K562 (cell line): ENCODE results near the gene IZUMO4. TPM values are rescaled to one million over a fixed set of nuclear protein-coding genes. Genes with fewer than 3 reads are reported as not detected.

ENCODE experiments used
- KDM4B ChIP-seq, 2 experiments: fragments of 450-650 bp in 1 of 2; sonication (generic) in 1 of 2; IDR thresholded peaks; 2 replicates each; pipeline ENCODE4 v1.6.1; 2016 to 2017; ENCODE audit warnings: borderline replicate concordance in 2 of 2, antibody characterized with exemption in 1 of 2, low read depth in 1 of 2, mild to moderate bottlenecking in 1 of 2
- PHTF2 ChIP-seq: fragments of 250-450 bp; sonication (Bioruptor Pico); IDR thresholded peaks from 2 replicates; pipeline ENCODE4 v1.5.0; 2021; ENCODE audit warnings: mild to moderate bottlenecking
- POU5F1 ChIP-seq: fragments of 150-350 bp; IDR thresholded peaks from 2 replicates; pipeline ENCODE4 v1.6.1; 2014; ENCODE audit warnings: borderline replicate concordance, low read length, low read depth, mild to moderate bottlenecking; ENCODE audit not compliant: partially characterized antibody
- SRSF7 ChIP-seq: fragments of 200-400 bp; formaldehyde crosslinking; optimal IDR thresholded peaks from 2 replicates; pipeline ENCODE3; 2017; ENCODE audit warnings: mild to moderate bottlenecking, low read depth, low read length
- ZNF778 ChIP-seq: fragments of 450-650 bp; formaldehyde crosslinking; IDR thresholded peaks from 2 replicates; pipeline ENCODE4 v1.4.0; 2020; ENCODE audit warnings: mild to moderate bottlenecking, moderate library complexity
- polyA plus RNA-seq, 8 experiments: library from polyadenylated mRNA; depleted of rRNA in 4 of 8; stranded (reverse) in 5 of 8; unstranded in 3 of 8; fragments of >200 nt; fragmentation: Nextera tagmentation in 2 of 8; fragmentation: Illumina TruSeq in 1 of 8; extraction: Ambion mirVana in 2 of 8; extraction: Trizol in 1 of 8; gene quantifications; 2 replicates each; pipeline versions ENCODE4 v1.2.1 to v1.2.3, GENCODE V29; 2011 to 2014; ENCODE audit warnings: inconsistent platforms in 1 of 8, missing spikeins in 1 of 8
- total RNA-seq, 7 experiments: library from RNA; depleted of rRNA in 6 of 7; stranded (reverse); fragments of >200 nt in 6 of 7; fragmentation: Illumina TruSeq in 2 of 7; extraction: Trizol in 2 of 7; gene quantifications; 2 replicates each; pipeline versions ENCODE4 v1.2.1 to v1.2.3, GENCODE V29; 2011 to 2021; ENCODE audit warnings: low replicate concordance in 1 of 7
- TF ChIP-seq, protein P1 (sequence below), 2 experiments: fragments of 450-650 bp in 1 of 2; sonication (generic) in 1 of 2; formaldehyde crosslinking in 1 of 2; IDR thresholded peaks; 2 replicates each; pipeline versions ENCODE4 v1.7.1 to v1.9.0; 2016 to 2022; ENCODE audit warnings: inconsistent platforms in 1 of 2, mild to moderate bottlenecking in 1 of 2, missing genetic modification reagents in 1 of 2
- TF ChIP-seq, protein P2 (sequence below): fragments of 200-800 bp; sonication (Bioruptor generic); IDR thresholded peaks from 2 replicates; pipeline ENCODE4 v1.6.1; 2017; ENCODE audit warnings: missing genetic modification characterization, missing compliant biosample characterization
- TF ChIP-seq, protein P3 (sequence below): fragments of 450-650 bp; formaldehyde crosslinking; IDR thresholded peaks from 2 replicates; pipeline ENCODE4 v1.4.0; 2020; ENCODE audit warnings: mild to moderate bottlenecking
- TF ChIP-seq, protein P4 (sequence below): fragments of 250-450 bp; sonication (Bioruptor Pico); IDR thresholded peaks from 2 replicates; pipeline ENCODE4 v1.4.0; 2020; ENCODE audit warnings: mild to moderate bottlenecking, moderate library complexity

The IZUMO4 gene
- total and polyA plus RNA-seq, 9 of the 15 experiments (the other 6 are each of a cell fraction or from before 2014, with no cell fraction given): 0.07 to 3.9 (median 1.2) TPM

DNA sequence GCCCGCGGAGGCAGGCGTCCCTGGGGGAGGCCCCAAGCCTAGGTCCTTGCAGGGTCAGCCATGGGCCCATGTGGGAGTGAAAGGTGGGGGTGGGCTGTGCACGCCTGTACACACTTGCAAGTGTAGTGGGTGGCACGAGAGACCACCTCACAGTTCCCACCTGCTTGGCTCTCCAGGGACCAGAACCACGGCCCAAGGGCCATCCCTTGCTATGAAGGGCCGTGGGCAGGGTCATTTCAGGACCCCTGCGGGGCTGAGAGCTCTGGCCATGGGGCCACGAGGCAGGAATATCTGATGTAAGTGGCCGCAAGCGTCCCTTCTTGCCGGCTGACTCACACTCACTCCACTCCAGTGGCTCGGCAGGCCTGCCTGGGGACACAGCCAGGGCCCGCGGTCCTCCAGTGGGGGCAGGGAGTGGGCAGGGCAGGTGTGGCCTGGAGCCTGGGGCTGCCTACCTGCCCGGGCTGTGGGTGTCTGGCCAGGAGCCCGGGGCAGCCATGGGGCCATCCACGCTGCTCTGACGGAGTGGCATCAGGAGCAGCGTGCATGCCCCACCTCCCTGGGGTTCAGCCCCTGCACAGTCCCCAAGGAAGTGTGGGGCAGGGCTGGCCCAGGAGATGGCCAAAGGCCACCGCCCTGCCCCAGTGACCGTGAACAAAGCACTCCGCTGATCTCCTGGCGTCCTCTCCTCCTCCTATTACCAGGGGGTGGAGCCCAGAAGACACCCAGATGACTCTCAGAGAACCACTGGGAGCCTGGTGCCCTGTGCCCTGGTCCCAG, 37.1 kb upstream of the IZUMO4 start (continued):
- TF ChIP-seq, protein P1, sequence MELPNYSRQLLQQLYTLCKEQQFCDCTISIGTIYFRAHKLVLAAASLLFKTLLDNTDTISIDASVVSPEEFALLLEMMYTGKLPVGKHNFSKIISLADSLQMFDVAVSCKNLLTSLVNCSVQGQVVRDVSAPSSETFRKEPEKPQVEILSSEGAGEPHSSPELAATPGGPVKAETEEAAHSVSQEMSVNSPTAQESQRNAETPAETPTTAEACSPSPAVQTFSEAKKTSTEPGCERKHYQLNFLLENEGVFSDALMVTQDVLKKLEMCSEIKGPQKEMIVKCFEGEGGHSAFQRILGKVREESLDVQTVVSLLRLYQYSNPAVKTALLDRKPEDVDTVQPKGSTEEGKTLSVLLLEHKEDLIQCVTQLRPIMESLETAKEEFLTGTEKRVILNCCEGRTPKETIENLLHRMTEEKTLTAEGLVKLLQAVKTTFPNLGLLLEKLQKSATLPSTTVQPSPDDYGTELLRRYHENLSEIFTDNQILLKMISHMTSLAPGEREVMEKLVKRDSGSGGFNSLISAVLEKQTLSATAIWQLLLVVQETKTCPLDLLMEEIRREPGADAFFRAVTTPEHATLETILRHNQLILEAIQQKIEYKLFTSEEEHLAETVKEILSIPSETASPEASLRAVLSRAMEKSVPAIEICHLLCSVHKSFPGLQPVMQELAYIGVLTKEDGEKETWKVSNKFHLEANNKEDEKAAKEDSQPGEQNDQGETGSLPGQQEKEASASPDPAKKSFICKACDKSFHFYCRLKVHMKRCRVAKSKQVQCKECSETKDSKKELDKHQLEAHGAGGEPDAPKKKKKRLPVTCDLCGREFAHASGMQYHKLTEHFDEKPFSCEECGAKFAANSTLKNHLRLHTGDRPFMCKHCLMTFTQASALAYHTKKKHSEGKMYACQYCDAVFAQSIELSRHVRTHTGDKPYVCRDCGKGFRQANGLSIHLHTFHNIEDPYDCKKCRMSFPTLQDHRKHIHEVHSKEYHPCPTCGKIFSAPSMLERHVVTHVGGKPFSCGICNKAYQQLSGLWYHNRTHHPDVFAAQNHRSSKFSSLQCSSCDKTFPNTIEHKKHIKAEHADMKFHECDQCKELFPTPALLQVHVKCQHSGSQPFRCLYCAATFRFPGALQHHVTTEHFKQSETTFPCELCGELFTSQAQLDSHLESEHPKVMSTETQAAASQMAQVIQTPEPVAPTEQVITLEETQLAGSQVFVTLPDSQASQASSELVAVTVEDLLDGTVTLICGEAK (IDR thresholded peaks at IDR 0.05): 0 out of 2 replicates have a peak, but pooled peaks have one; percentile 29
- TF ChIP-seq, protein P1 (CRISPR knock-in tag; IDR thresholded peaks at IDR 0.05): no peak
- TF ChIP-seq, protein P2, sequence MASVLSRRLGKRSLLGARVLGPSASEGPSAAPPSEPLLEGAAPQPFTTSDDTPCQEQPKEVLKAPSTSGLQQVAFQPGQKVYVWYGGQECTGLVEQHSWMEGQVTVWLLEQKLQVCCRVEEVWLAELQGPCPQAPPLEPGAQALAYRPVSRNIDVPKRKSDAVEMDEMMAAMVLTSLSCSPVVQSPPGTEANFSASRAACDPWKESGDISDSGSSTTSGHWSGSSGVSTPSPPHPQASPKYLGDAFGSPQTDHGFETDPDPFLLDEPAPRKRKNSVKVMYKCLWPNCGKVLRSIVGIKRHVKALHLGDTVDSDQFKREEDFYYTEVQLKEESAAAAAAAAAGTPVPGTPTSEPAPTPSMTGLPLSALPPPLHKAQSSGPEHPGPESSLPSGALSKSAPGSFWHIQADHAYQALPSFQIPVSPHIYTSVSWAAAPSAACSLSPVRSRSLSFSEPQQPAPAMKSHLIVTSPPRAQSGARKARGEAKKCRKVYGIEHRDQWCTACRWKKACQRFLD (CRISPR knock-in tag): peak; percentile 97; the same call in 1 of the 2 replicates
- TF ChIP-seq POU5F1 (no peak), ZNF778 (no peak), PHTF2 (0 out of 2 replicates have a peak, but pooled peaks have one; percentile 10), KDM4B (IDR thresholded peaks at IDR 0.05; ENCODE audit: borderline replicate concordance in 2 of 2, low read depth in 1 of 2) (0 out of 4 replicates have a peak, but pooled peaks of 1 of the 2 experiments have one; percentile 59), SRSF7 (no peak)
- TF ChIP-seq, protein P3, sequence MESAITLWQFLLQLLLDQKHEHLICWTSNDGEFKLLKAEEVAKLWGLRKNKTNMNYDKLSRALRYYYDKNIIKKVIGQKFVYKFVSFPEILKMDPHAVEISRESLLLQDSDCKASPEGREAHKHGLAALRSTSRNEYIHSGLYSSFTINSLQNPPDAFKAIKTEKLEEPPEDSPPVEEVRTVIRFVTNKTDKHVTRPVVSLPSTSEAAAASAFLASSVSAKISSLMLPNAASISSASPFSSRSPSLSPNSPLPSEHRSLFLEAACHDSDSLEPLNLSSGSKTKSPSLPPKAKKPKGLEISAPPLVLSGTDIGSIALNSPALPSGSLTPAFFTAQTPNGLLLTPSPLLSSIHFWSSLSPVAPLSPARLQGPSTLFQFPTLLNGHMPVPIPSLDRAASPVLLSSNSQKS (CRISPR knock-in tag): no peak
- TF ChIP-seq, protein P4, sequence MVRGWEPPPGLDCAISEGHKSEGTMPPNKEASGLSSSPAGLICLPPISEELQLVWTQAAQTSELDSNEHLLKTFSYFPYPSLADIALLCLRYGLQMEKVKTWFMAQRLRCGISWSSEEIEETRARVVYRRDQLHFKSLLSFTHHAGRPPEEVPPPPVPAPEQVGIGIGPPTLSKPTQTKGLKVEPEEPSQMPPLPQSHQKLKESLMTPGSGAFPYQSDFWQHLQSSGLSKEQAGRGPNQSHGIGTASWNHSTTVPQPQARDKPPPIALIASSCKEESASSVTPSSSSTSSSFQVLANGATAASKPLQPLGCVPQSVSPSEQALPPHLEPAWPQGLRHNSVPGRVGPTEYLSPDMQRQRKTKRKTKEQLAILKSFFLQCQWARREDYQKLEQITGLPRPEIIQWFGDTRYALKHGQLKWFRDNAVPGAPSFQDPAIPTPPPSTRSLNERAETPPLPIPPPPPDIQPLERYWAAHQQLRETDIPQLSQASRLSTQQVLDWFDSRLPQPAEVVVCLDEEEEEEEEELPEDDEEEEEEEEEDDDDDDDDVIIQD: peak; percentile 65; the same call in 1 of the 2 replicates
